Suprapubic skin (tissue), 3 donors: ENCODE results near the gene HTR1D.

Source experiments
- POLR2AphosphoS5 ChIP-seq, 3 donors: sonication (generic); formaldehyde crosslinking; IDR thresholded peaks; one replicate each; pipeline ENCODE4 v1.6.1; 2017; ENCODE audit warnings: antibody characterized with exemption in 3 of 3
- TF ChIP-seq, protein P1 (sequence below), 2 donors: fragments of 200-600 bp in 1 of 2; fragments of 450-650 bp in 1 of 2; sonication (generic) in 1 of 2; IDR thresholded peaks; one replicate each; pipeline ENCODE4 v1.5.1; 2016 to 2019; ENCODE audit warnings: antibody characterized with exemption in 2 of 2, mild to moderate bottlenecking in 1 of 2, moderate library complexity in 1 of 2

- TF ChIP-seq, protein P1, sequence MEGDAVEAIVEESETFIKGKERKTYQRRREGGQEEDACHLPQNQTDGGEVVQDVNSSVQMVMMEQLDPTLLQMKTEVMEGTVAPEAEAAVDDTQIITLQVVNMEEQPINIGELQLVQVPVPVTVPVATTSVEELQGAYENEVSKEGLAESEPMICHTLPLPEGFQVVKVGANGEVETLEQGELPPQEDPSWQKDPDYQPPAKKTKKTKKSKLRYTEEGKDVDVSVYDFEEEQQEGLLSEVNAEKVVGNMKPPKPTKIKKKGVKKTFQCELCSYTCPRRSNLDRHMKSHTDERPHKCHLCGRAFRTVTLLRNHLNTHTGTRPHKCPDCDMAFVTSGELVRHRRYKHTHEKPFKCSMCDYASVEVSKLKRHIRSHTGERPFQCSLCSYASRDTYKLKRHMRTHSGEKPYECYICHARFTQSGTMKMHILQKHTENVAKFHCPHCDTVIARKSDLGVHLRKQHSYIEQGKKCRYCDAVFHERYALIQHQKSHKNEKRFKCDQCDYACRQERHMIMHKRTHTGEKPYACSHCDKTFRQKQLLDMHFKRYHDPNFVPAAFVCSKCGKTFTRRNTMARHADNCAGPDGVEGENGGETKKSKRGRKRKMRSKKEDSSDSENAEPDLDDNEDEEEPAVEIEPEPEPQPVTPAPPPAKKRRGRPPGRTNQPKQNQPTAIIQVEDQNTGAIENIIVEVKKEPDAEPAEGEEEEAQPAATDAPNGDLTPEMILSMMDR (IDR thresholded peaks at IDR 0.05): no peak
- no peak for TF ChIP-seq POLR2AphosphoS5 (IDR thresholded peaks at IDR 0.05)
Measured at GRCh38 chr1:23166854-23167253, 50.4 kb downstream of the HTR1D start.
